NCI-H460 (cell line): Measurements from ENCODE around the gene FAM83B. TPM values are rescaled to one million over a fixed set of nuclear protein-coding genes. Genes with fewer than 3 reads are reported as not detected.
"Not testable (repeated sequence)": the region's sequence is repeated elsewhere in the genome, so short reads cannot be mapped to it uniquely, and the experiment has no call there.

Experiments
- DNase-seq: peaks from one replicate; pipeline ENCODE4 v3.0.0-alpha.2; 2016; ENCODE audit warnings: low read depth; ENCODE audit errors: extremely low read depth
- total RNA-seq: library from RNA; depleted of rRNA; stranded (reverse); fragments of >200 nt; shearing (Covaris generic); gene quantifications from 2 replicates; pipeline ENCODE4 v1.2.3, GENCODE V29; 2014

Gene FAM83B
- total RNA-seq, 1 experiment from 2014 or later = 0.07 TPM

GRCh38 chr6:54856129-54856528 lies 9.6 kb downstream of the FAM83B start:
- no peak for DNase-seq

- no peak for DNase-seq
Observed at GRCh38 chr6:54860132-54860531, 13.6 kb downstream of the FAM83B start.

DNA sequence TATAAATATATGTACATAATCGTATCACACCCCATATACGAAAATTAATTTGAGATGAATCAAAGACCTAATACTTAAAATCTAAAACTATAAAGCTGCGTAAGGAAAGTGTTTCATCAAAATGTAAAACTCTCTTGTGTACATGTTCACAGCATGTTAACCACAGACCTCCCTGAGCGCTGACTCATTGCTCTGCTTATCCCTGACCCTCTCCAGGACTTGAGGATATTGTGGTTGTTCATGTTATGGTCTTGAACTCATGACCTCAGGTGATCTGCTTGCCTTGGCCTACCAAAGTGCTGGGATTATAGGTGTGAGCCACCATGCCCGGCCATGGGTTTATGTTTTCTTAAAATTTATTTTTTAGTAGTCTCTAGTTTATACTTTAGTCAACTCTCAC lies 14.2 kb downstream of the FAM83B start:
- no peak for DNase-seq

GRCh38 chr6:54861905-54862616 lies 15.5 kb downstream of the FAM83B start:
- DNase-seq = no peak

- DNase-seq = no peak
Observed at GRCh38 chr6:54864272-54864671, 17.7 kb downstream of the FAM83B start.

GRCh38 chr6:54865091-54865631 lies 18.6 kb downstream of the FAM83B start:
- DNase-seq = no peak

GRCh38 chr6:54868556-54868955 lies 22.0 kb downstream of the FAM83B start:
- no peak for DNase-seq

- DNase-seq = no peak
Observed at GRCh38 chr6:54873599-54873998, 27.0 kb downstream of the FAM83B start.

GRCh38 chr6:54874349-54875048 lies 27.9 kb downstream of the FAM83B start:
- no peak for DNase-seq

GRCh38 chr6:54875539-54875938 lies 29.0 kb downstream of the FAM83B start:
- DNase-seq = no peak

GRCh38 chr6:54876365-54876764 lies 29.8 kb downstream of the FAM83B start:
- no peak for DNase-seq

DNA sequence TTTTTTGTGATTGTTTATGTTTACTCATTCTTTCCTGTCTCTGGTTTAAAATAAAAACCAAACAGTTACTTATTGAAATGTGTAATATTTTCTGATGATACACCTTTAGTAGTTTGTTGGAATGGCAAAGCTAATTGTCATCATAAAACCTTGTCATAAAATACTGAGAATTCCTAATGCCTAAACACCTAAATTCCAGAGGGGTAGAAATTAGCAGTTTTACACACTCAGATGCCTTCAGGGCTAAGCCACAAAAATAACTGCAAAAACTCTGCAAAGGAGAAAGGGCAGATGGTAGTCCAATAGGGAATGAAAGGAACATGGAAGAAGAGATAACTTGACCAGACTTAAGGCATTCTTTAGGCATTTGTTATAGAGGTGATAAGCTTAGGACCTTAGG lies 30.3 kb downstream of the FAM83B start:
- no peak for DNase-seq

DNA sequence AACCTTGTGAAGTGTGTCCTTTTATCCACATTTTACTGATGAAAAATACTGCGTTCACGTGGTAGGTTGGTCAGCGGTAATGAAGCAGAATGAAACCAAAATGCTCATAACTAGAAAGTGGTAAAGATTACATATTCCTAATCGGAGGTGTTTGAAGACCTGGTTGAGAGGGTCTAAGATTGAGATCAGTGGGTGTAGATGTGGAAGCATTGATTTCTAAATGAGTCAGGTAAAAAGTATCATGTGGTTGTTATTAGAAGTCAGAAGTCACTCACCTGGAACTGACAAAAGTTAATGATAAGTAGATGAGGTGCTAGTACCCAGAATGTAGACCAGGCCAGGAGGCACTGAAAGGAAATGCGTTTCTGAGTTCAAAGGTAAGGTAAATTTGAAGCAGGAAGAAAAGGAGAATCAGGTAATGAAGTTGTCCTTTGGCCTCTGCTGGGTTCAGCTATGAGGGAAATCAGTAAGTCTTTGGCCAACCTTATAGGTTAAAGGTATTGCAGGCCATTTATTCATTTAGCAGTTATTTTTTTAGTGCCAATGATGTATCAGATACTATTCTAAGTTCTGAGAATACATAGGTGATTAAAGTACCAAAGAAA lies 31.2 kb downstream of the FAM83B start:
- DNase-seq = no peak

DNA sequence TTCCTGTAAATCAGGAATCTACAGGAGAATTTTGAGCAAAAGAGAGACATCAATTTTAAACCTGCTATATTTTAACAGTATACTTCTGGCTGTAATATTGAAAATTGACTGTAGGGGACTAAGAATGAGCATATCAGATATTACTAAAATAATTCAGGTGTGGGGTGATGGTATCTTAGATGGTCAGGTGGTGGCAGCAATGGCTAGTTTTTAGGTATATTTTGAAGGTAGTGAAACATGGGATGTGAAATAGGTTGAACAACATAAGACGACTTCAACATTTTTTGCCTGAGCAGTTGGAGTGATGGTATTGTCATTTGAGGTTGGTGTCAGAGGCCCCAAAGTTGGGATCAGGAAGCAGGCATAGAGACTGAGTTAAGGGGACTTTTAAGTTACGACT lies 32.1 kb downstream of the FAM83B start:
- no peak for DNase-seq

GRCh38 chr6:54879188-54879985 lies 32.8 kb downstream of the FAM83B start:
- no peak for DNase-seq

GRCh38 chr6:54881067-54881730 lies 34.6 kb downstream of the FAM83B start:
- no peak for DNase-seq

DNA sequence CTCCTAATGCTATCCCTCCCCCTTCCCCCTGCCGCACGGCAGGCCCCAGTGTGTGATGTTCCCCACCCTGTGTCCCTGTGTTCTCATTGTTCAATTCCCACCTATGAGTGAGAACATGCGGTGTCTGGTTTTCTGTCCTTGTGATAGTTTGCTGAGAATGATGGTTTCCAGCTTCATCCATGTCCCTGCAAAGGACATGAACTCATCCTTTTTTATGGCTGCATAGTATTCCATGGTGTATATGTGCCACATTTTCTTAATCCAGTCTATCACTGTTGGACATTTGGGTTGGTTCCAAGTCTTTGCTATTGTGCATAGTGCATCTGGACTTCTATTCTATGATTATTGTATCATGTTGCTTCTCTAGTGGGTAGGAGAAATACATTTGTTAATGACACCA lies 35.3 kb downstream of the FAM83B start:
- DNase-seq = not testable (repeated sequence)

DNA sequence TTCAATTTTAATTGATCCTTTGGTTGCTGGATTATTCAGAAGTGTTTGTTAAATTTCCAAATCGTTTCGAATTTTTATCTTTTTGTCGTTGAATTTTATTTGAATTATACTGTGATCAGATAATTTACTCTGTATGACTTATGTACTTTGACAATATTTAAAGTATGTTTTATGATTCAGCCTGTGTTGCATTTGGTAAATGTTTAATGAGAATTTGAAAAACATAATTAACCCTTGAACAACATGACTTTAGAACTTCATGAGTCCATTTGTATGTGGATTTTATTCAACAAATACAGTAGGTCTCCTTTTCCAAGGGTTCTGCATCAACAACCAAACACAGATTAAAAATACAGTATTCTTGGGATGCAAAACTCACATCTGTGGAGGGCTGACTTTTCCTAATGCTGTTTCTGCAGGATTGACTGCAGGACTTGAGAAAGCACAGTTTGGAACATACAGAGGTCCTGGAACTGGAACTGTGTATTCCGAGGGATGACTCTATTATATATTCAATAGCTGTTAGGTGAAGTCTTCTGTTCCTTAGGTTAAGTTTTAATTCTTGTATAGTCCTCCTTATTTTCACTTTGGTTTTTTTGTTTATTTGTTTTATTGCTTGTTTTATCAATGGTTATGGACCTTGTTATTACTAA lies 40.5 kb downstream of the FAM83B start:
- DNase-seq = no peak

DNA sequence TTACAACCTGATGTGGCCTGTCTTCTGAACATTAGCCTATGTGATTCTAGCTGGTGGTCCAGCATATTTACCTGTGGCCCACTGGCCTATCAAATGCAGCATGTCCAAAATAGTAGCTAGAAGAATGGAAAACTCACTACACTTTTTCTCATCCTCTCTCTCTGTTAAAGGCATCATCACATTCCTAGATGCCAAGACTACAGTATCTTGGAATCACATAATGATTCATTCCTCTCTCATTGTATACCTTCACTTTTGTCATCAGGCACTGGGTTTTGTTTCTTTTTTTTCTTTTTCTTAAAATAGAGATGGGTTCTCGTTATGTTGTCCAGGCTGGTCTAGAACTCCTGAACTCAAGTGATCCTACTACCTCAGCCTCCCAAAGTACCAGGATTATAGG lies 45.0 kb downstream of the FAM83B start:
- no peak for DNase-seq

- peak; percentile 17 for DNase-seq
Observed at GRCh38 chr6:54892831-54893230, 46.3 kb downstream of the FAM83B start.
